Activated gamma-delta T cell treated with Interleukin-2 at 50 U/mL for 16 hours (primary cell): ENCODE results near the gene SLC22A17.

Experiments used
- DNase-seq: peaks from one replicate; pipeline ENCODE4 v3.0.0-alpha.2; 2020

SLC22A17 gene

DNA sequence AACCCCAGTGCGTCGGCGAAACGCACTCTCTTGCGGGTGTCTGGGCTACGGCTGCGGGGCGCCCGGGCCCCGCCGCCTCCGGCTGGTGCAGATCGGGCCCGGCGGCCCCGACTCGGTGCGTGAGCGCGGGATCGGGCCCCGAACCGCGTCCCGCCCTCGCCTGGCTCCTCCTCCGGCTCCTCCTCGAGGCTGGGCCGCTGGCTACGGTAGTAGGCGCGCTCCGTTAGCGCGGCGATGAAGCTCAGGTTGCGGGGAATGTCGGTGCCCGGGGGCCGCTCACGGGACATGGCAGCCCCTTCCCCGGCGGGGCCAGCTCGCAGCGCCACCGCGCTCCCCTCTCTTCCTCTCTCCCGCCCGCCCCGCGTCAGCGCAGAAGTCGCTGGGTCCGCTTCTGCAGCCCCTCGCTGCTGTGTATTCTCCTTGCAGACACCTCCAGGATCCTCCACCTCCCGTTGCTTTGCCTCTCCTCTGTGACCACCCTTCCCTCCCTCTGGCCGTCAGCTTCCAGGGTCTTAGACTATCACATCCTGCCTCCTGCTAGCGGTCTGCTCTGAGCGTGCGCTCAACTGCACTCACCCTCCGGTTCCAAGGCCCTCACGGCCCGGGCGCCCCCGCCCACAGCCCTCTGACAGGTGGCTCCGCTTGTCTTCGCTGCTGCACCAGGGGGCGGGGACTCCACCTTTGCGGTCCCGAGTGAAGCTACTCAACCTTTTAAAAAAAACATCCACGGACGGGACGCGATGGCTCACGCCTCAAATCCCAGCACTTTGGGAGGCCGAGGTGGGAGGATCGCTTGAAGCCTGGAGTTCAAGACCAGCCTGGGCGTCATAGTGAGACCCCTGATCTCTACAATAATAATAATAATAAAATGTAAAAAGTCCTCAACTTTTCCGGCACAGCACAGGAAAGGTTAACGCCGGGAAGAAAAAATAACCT, 50.1 kb downstream of the SLC22A17 start, which contains the start of gene PPP1R3E:
Gene PPP1R3E, minus strand, starts transcription at position 570 of the 936 bp plus-strand sequence. Its CDS starts 283 bp downstream, at position 287.
- DNase-seq, result peak; percentile 84

DNA sequence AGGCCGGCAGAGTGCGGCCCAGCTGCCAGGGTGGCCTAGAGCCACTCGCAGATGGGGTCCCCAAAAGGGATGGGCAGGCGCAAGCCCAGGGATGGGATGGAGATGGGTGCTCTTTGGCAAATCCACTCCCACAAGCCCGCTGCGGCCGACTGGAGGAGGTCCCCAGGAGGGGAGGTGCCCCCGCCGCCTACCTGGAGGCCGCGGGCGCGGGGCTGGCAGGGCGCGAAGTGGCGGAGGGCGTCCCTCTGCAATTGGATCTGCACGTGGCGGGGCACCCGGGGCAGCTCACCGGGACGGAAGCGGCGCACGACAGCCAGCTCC, 50.8 kb downstream of the SLC22A17 start:
- no peak for DNase-seq

DNA sequence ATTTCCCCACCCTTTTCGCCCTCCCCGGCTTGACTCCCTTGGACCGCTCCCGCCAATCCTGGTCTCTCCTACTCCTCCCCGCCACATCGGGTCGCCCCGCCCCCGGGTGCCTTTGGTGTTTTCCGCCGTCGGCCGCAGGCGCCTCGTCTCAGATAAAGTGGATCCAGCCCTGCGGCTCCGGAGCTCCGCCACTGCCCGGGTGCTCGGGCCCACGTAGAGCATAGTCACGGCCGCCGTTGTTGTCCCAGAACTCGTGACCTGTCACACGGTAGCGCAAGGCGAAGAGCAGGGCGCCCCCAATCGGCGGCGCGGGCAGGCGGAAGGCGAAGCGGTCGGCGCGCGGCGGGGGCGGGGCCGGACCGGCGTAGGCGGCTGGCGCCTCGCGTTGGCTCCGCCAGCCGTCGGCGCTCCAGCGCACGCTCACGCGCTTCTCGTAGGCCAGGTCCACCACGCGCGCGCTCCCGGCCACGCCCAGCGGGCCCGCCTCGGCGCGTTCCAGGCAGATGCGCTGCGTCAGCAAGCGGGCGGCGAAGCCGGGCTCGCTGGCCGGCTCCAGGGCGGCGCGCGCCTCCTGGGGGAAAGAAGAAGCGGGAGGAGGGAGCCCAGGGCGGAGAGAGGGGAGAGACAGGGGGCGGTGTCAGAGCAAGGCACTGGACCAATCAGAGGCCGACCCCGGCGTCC, 51.3 kb downstream of the SLC22A17 start:
- DNase-seq, result peak; percentile 94

DNA sequence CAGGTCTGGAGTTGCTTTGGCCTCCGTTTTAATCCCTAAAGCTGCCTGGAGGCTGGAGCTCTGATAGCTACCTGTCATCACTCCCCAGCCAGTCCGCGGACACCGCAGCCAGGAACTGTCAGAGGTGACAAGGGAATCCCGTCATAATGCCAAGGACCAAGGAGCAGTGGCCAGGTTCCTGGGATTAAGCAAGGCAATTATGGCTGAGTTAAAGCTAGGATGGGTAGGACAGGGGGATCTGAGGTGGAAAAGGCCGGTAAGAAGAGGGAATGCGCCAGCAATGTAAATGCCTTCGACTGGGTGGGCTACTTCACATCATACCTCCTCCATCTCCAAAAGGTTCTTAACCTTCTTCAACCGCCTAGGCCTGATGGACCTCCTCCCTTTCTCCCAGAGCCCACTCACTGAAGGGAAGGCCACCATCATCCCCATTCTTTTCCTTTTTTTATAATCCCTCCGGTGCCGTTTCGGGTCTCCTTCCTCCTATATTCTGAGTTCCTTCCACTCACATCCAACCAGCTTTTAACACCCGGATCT, 51.9 kb downstream of the SLC22A17 start:
- no peak for DNase-seq

DNA sequence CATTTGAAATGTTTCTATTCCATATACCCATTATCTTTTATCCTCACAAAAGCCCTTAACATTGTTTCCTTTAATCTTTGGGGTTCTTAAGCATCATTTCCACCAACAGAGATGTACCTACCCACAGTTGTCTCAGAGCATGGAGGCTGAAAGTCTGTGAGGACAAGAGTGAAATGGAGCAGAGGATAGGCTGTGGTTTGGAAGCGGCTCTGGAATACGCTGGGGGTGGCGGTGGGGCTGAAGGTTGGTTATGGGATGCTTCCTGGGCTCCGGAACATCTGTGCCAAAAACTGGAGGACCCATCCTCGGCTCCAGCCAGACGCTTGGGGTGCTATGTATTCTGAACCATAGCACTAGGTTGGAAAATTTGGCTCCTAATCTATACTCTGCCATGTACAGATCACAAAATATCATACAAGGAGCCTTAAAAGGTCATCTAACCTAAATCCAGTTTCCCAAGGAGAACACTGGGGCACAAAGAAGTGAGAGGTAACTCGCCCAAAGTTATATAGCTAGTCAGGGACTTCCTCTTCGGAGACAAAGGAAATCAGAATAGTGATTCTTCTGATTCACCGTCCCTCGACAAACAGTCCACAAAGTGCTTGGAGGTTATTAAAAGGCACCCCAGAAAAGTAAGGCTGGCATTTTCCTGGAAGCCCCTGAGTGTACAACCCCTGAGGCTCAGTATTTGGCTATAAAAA, 52.6 kb downstream of the SLC22A17 start:
- no peak for DNase-seq

DNA sequence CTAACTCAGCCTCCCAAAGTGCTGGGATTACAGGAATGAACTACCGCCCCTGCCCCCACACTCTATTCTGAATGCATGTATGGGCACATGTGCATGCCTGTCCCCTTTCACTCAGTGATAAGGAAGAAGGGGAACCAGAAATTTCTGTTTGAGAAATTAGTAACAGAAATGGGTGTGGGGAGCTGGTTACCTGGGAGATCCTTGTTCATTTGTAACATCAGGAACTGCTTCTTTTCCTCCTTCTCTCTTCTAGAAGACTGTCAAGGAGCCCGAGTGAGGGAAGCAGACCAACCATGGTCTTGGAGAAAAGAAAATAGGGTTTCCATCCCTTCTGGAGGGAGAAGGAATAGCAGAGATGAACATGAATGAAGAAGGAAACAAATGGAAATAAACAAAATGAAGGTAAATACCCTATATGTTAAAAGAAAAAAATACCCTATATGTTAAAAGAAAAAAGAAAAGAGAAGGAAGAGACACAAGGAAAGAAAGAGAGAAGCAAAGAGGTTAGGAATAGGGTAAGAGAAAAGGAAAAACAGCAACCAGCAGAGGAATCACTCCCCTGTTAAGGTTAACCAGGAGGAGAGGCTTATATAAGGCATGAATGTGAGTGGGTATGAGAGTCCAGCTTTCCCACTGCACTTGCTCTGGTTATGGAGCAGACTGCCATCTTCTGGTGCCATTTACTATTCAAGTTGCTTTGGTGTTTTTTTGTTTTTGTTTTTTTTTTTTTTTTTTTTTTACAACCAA, 53.3 kb downstream of the SLC22A17 start:
- DNase-seq, result no peak

DNA sequence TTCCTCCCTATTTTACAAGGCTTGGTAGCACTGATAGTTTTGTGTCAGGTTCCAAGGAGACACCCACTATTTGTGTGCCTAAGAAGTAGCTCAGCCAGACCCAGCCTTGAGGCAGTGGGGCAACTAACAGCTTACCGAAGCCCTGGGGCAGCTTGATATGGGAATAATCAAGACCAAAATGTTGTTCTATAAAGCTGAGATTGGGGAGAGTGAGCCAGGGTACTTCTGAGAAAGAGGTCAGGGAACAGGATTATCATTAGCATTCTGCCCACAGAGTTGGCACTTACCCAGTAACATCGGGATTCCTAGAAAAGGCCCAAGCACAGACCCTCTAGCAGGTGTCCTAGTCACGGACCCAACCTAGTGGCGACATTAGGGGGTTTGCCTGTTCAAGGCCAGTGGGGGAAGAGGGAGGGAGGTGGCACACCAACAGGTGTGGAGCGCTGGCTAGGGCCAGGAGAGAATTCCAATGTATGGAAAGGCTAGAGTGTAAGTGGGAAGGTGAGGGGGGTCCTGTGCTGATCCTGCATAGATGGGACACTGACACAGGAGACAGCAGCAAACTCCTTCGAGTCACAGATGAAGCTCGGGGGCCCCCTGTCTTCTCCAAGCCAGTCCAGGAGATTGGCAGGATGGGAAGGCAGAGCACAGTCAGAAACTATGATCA, 54.9 kb downstream of the SLC22A17 start:
- no peak for DNase-seq

DNA sequence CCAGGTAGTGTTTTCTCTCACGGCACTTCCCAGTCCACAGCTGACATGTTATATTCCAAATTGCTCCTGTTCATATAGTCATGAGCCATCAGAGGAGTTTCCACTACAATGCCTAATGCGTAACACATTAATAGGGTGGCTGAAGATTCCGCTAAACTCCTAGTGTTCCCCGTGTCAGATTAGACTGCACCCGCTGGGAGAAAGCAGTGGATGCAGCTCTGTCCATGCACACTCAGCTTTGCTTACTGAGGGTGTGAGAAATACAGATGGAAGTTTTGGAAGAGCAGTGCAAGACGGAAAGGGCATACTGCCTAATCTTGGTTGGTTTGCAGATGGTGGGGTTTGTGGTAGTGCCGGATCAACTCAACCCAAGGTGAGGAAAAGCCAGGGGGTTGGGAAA, 55.6 kb downstream of the SLC22A17 start:
- no peak for DNase-seq
